A673 (cell line): ENCODE measurements around the gene PA2G4. TPM values are rescaled to one million over a fixed set of nuclear protein-coding genes. Genes with fewer than 3 reads are reported as not detected.
"Not testable (repeated sequence)": the region's sequence is repeated elsewhere in the genome, so short reads cannot be mapped to it uniquely, and the experiment has no call there.

Source experiments
- BruUV-seq: library from RNA; stranded (reverse); fragments of 400-500 nt; replicated peaks from 2 replicates; lab custom pipeline; 2021; lab: Mats Ljungman, UMichigan
- CTCF ChIA-PET: fragments of 300-600 bp; sonication (Branson Sonifier 250); formaldehyde crosslinking; loops from one replicate; lab custom pipeline; 2022; ENCODE audit warnings: antibody characterized with exemption; lab: Charles Lee
- POLR2A ChIA-PET: fragments of 300-600 bp; sonication (Branson Sonifier 250); formaldehyde crosslinking; loops from one replicate; lab custom pipeline; 2022; ENCODE audit warnings: antibody characterized with exemption; ENCODE audit not compliant: low non-redundant PET; lab: Charles Lee
- DNase-seq: peaks from one replicate; pipeline ENCODE4 v3.0.0-alpha.2; 2015; ENCODE audit warnings: low spot score
- H3K27ac ChIP-seq: fragments of 200-600 bp; sonication (generic); 2 replicates; pipeline ENCODE4 v1.5.1; 2016; ENCODE audit warnings: mixed run types, low read depth, mild to moderate bottlenecking, mixed read lengths, antibody characterized with exemption, low read length; ENCODE audit not compliant: poor library complexity, severe bottlenecking
- H3K27me3 ChIP-seq: fragments of 200-600 bp; sonication (generic); replicated peaks from 2 replicates; pipeline ENCODE4 v1.6.1; 2017; ENCODE audit warnings: mixed run types, low read depth, mild to moderate bottlenecking, mixed read lengths, antibody characterized with exemption, low read length; ENCODE audit not compliant: insufficient read depth, poor library complexity
- H3K36me3 ChIP-seq: fragments of 200-600 bp; sonication (generic); 2 replicates; pipeline ENCODE4 v1.6.1; 2016; ENCODE audit warnings: mixed run types, mild to moderate bottlenecking, mixed read lengths, antibody characterized with exemption, low read length; ENCODE audit not compliant: insufficient read depth, poor library complexity, severe bottlenecking
- H3K4me1 ChIP-seq: fragments of 200-600 bp; sonication (generic); 2 replicates; pipeline ENCODE4 v1.6.1; 2017; ENCODE audit warnings: mixed run types, mild to moderate bottlenecking, mixed read lengths, antibody characterized with exemption, low read length; ENCODE audit not compliant: insufficient read depth, poor library complexity, severe bottlenecking
- H3K4me3 ChIP-seq: fragments of 200-600 bp; sonication (generic); 2 replicates; pipeline ENCODE4 v1.5.1; 2016; ENCODE audit warnings: low read depth, mixed run types, mild to moderate bottlenecking, mixed read lengths, low read length; ENCODE audit not compliant: poor library complexity, severe bottlenecking
- H3K9me3 ChIP-seq: fragments of 200-600 bp; sonication (generic); 2 replicates; pipeline ENCODE4 v1.6.1; 2016; ENCODE audit warnings: mixed run types, low read depth, mild to moderate bottlenecking, mixed read lengths, antibody characterized with exemption, low read length; ENCODE audit not compliant: poor library complexity, severe bottlenecking
- CTCF ChIP-seq: fragments of 300-800, 200-600 bp; sonication (generic); conservative IDR thresholded peaks from 2 replicates; pipeline ENCODE4 v1.5.1; 2017; ENCODE audit warnings: low read depth, mild to moderate bottlenecking, antibody characterized with exemption, low read length, moderate library complexity, mixed read lengths
- EZH2 ChIP-seq: fragments of 200-600 bp; sonication (generic); IDR thresholded peaks from 2 replicates; pipeline ENCODE4 v1.6.1; 2017; ENCODE audit warnings: borderline replicate concordance, low read depth, mild to moderate bottlenecking, mixed read lengths, antibody characterized with exemption, low read length; ENCODE audit not compliant: poor library complexity, severe bottlenecking
- intact Hi-C: fragments of 100-400 bp; cut with micrococcal nuclease; formaldehyde crosslinking; loops from one replicate; pipeline ENCODE4 v1.10.0; 2022; ENCODE audit not compliant: unreplicated experiment
- total RNA-seq: library from RNA; stranded (reverse); gene quantifications from 2 replicates; pipeline ENCODE4 v1.2.3, GENCODE V29; 2021

The PA2G4 gene
- total RNA-seq, 1 experiment from 2014 or later, result 327 TPM

GRCh38 chr12:56154818-56155217 lies 50.5 kb downstream of the PA2G4 start:
- no peak for DNase-seq
- peaks cover 23% of the 10 kb centered on the region for H3K4me1 ChIP-seq
- H3K9me3 ChIP-seq, result no peaks in the 10 kb centered on the region
- H3K36me3 ChIP-seq, result peaks cover 7% of the 10 kb centered on the region
- no TSS peak for BruUV-seq
- no peak for TF ChIP-seq CTCF
- no peak for TF ChIP-seq EZH2
- intact Hi-C loops, result no loop called here
- ChIA-PET POLR2A (interaction anchor here (0.7 kb wide), 1 partner anchor 180 kb away, joined by 4 read pairs; no protein-coding TSS in a partner anchor), CTCF (interaction anchor here (1.4 kb wide), 1 partner anchor 35 kb away, joined by 5 read pairs; the partner anchor contains the start of gene SMARCC2)
- H3K27me3 ChIP-seq, result no peaks in the 10 kb centered on the region
- no peak overlapping the region for H3K27ac ChIP-seq
- H3K4me3 ChIP-seq, result no peak overlapping the region

DNA sequence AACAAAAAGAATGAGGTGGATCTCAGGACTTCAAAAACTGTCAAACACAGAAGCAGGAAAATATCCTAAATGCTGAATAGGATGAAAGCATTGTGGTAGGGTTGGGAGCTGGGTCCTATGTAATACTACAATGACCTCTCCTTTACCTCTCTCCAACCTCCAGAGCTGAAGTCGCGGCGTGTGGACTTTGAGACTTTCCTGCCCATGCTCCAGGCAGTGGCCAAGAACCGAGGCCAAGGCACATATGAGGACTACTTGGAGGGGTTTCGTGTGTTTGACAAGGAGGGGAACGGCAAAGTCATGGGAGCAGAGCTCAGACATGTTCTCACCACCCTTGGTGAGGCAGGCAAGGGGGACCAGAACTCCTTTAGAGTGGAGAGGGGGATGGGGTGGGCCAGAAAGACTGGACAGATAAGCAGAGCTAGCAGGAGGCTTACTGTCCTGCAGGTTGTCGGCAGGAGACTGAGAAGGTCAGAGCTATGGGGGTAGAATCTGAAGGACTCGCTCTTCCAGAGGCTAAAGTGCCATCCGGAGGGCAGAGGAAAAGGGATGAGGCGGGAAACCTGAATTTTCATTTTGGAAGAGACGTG lies 51.0 kb downstream of the PA2G4 start:
- intact Hi-C loops, result no loop called here
- TF ChIP-seq CTCF (no peak), EZH2 (no peak)
- H3K4me3 ChIP-seq, result no peak overlapping the region
- DNase-seq, result no peak
- peaks cover 13% of the 10 kb centered on the region for H3K36me3 ChIP-seq
- no peak overlapping the region for H3K27ac ChIP-seq
- CTCF ChIA-PET, result interaction anchor here (1.4 kb wide), 1 partner anchor 34 kb away, joined by 5 read pairs; the partner anchor contains the start of gene SMARCC2
- BruUV-seq, result no TSS peak
- H3K4me1 ChIP-seq, result peaks cover 29% of the 10 kb centered on the region
- no peaks in the 10 kb centered on the region for H3K9me3 ChIP-seq
- no peaks in the 10 kb centered on the region for H3K27me3 ChIP-seq
- POLR2A ChIA-PET, result interaction anchor here (0.7 kb wide), 1 partner anchor 180 kb away, joined by 4 read pairs; no protein-coding TSS in a partner anchor

- ChIA-PET CTCF (interaction anchor here (0.7 kb wide), 1 partner anchor 117 kb away, joined by 5 read pairs; no protein-coding TSS in a partner anchor), POLR2A (interaction anchor here (0.7 kb wide), 1 partner anchor 27 kb away, joined by 5 read pairs; no protein-coding TSS in a partner anchor)
- not testable (repeated sequence) for H3K27me3 ChIP-seq, H3K9me3 ChIP-seq, DNase-seq, BruUV-seq
- peak overlapping the region; percentile 78 for H3K4me3 ChIP-seq
- H3K36me3 ChIP-seq, result peaks cover 25% of the 10 kb centered on the region
- H3K27ac ChIP-seq, result peak overlapping the region; percentile 95
- peaks cover 28% of the 10 kb centered on the region for H3K4me1 ChIP-seq
- intact Hi-C loops, result loop anchor here (1.0 to 2.0 kb wide), 2 partner anchors 28 to 115 kb away; partner anchors contain the start of gene ESYT1
Measured at GRCh38 chr12:56156464-56157200, 52.3 kb downstream of the PA2G4 start.
